IPS-18a (cell line): ENCODE data around the gene RAX2.

Experiments
- H3K27ac ChIP-seq: one replicate; pipeline ENCODE4 v1.5.1; 2013; ENCODE audit warnings: low read length
- H3K27me3 ChIP-seq: one replicate; pipeline ENCODE4 v1.6.1; 2013; ENCODE audit warnings: mild to moderate bottlenecking, low read length; ENCODE audit not compliant: control insufficient read depth, insufficient read depth
- H3K36me3 ChIP-seq: one replicate; pipeline ENCODE4 v1.6.1; 2013; ENCODE audit warnings: low read depth, low read length; ENCODE audit not compliant: control insufficient read depth
- H3K4me1 ChIP-seq: one replicate; pipeline ENCODE4 v1.6.1; 2013; ENCODE audit warnings: low read depth, low read length; ENCODE audit not compliant: control insufficient read depth
- H3K4me3 ChIP-seq: one replicate; pipeline ENCODE4 v1.5.1; 2013; ENCODE audit warnings: low read length
- H3K9ac ChIP-seq: one replicate; pipeline ENCODE4 v1.6.1; 2013; ENCODE audit warnings: mild to moderate bottlenecking, low read length, moderate library complexity
- H3K9me3 ChIP-seq: one replicate; pipeline ENCODE4 v1.6.1; 2013; ENCODE audit warnings: low read depth, low read length; ENCODE audit not compliant: control insufficient read depth

Gene RAX2

DNA sequence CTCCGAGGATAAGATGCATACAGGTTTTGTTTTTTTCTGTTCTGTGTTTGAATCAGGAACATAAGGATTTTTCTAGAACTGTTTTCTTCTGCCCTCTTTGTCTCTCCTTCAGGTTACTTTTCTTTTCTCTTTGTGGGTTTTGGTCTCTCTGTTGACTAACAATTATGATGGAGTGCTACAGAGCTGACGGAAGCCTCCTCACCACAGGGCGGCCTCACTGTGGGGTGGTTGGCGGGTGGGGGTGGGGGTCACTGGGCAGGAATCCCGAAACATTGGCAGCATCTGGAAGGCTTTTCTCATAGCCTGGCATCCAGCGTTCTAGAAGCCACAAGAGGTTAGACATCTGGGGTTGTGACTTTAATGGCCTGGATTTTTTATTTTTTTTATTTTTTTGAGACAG lies 26.1 kb upstream of the RAX2 start:
- Histone ChIP-seq H3K4me3 (no peak overlapping the region), H3K27me3 (peaks cover 38% of the 10 kb centered on the region), H3K36me3 (no peaks in the 10 kb centered on the region), H3K4me1 (no peaks in the 10 kb centered on the region), H3K9me3 (no peaks in the 10 kb centered on the region), H3K27ac (no peak overlapping the region), H3K9ac (no peak overlapping the region)

DNA sequence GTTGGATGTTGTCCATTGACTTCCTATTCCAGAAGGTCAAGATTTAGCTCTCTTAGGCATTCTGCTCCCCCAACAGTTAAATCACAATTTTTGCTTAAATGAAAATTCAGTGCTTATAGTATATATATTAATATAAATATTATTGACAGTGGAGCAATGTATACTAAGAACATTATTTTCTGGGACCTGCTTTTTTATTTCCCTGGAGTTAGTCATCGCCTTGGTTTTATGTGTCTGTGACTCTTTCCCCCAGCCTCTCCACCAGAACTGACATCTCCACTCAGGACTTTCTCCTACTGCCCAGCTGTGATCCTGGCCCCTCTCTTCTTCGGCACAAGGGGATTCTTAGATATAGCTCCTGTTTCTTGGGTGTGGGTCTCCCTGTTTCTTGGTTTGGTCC lies 24.3 kb upstream of the RAX2 start:
- peaks cover 20% of the 10 kb centered on the region for H3K27me3 ChIP-seq
- no peaks in the 10 kb centered on the region for H3K4me1 ChIP-seq
- H3K27ac ChIP-seq, result no peak overlapping the region
- no peak overlapping the region for H3K4me3 ChIP-seq
- H3K9ac ChIP-seq, result no peak overlapping the region
- H3K9me3 ChIP-seq, result no peaks in the 10 kb centered on the region
- H3K36me3 ChIP-seq, result no peaks in the 10 kb centered on the region

DNA sequence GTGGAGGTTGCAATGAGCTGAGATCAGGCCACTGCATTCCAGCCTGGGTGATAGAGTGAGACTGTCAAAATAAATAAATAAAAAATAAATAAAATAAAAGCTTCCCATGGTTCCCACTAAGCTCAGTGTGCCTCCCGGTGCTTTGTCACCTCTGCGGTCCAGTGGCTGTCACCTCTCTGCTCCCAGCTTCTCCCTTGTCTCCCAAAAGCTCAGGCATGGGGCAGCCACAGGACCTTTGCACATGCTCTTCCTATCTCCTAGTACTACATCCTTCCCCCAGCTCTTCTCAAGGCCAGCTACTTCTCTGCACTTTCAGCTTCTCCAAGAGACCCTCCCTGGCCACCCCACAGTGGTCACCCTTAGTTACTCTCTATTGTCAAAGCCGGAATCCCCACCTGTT lies 21.8 kb upstream of the RAX2 start:
- no peaks in the 10 kb centered on the region for H3K27me3 ChIP-seq
- H3K9ac ChIP-seq, result no peak overlapping the region
- no peaks in the 10 kb centered on the region for H3K4me1 ChIP-seq
- no peak overlapping the region for H3K4me3 ChIP-seq
- no peak overlapping the region for H3K27ac ChIP-seq
- H3K9me3 ChIP-seq, result no peaks in the 10 kb centered on the region
- no peaks in the 10 kb centered on the region for H3K36me3 ChIP-seq

DNA sequence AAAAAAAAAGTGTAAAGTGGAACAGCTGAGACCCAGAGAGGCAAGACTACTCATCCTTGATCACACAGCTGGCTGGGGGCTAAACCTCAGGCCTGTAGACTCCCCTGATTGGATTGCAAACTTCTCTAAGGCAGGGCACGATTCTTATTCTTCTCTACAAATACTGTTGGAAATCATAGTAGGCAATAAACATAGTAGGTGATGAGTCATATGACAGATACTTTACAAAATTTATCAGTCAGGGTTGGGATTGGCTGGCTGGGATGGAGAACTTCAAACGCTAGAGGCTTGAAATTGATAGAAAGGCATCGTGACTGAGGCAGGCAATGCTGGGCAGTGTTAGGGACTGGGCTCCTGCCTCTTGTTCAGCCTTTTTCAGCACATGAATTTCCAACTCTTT lies 20.1 kb upstream of the RAX2 start:
- Histone ChIP-seq H3K9me3 (no peaks in the 10 kb centered on the region), H3K36me3 (no peaks in the 10 kb centered on the region), H3K4me1 (no peaks in the 10 kb centered on the region), H3K9ac (no peak overlapping the region), H3K27ac (no peak overlapping the region), H3K27me3 (peaks cover under 1% of the 10 kb centered on the region), H3K4me3 (no peak overlapping the region)

DNA sequence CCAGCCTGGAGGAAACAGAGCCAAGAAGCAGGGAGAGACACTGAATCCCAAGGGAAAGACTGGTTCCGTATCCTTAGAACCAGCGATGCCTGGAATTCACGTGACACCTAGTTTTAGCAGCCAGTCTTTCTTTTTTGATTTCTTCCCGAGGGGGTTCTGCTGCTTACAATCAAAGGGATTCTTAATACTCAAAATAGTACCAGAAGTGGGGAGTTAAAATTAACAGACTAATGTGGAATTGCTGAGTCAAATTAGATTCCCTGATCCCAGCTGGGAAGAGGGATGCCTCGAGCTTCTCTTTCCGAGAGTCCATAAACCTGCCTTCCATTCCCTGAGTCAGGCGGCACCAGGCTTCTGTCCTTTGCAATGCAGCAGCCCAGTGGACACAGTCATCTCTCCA lies 18.9 kb upstream of the RAX2 start:
- Histone ChIP-seq H3K36me3 (no peaks in the 10 kb centered on the region), H3K4me3 (no peak overlapping the region), H3K9ac (no peak overlapping the region), H3K9me3 (no peaks in the 10 kb centered on the region), H3K4me1 (no peaks in the 10 kb centered on the region), H3K27me3 (peaks cover 11% of the 10 kb centered on the region), H3K27ac (no peak overlapping the region)

DNA sequence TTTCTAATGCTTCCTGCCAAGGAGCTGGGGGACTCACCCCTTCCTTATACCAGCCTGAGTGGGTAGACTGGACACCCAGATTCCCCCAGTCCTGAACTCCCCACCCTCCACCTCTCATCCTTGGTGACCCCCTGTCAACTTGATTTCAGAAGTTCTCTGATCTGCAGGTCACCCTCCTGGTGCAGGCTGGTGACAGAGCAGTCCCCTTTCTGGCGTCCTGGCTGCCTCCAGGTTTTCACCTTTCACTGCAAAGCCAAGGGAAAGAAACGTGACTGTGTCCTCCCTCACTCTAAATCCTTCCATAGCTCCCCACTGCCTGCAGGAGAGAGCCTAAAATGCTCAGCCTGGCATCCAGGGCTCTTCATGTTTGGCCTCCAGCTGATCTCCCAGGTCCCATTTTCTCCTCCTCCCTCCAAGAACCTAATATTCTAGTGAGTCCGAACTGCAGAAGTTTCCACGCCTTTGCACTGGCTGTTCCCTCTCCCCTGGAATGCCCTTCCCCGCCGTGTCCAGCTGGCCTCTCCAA lies 18.2 kb upstream of the RAX2 start:
- Histone ChIP-seq H3K9ac (no peak overlapping the region), H3K4me1 (no peaks in the 10 kb centered on the region), H3K36me3 (no peaks in the 10 kb centered on the region), H3K27me3 (peaks cover 17% of the 10 kb centered on the region), H3K4me3 (no peak overlapping the region), H3K9me3 (no peaks in the 10 kb centered on the region), H3K27ac (no peak overlapping the region)

DNA sequence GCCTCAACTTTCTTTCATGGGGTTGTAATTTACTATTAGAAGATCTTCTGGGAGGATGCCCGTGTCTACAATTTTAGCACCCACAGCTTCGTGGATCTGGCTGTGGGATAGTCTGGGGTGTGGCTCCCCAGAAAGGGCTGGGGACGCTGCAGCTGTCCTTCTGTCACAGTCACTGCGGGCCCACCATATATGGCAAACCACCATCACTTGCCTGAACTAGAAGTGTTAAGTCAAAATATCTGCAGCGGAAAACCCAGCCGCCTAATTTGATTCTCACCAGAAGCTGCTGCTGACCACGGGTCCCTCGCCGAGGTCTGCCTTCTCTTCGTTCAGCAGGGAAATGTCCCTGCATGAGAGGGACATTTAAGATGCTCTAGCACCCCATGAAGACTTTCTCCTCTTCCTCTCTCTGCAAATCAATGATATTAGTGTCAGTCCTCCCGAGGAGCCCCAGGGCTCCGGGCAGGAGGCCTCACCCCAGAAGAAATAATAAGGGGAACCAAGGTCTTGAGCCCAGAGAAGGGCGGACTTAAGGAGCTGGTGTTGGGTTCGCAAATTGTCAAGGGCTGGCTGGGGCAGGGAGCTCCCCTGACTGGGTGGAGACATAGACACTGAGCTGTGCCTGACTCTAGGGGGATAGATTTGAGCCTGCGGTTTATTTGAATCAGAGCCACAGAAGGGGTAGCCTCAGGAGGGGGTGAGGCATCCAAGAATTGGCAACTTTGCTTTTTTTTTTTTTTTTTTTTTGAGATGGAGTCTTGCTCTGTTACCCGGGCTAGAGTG lies 17.2 kb upstream of the RAX2 start:
- no peak overlapping the region for H3K9ac ChIP-seq
- H3K36me3 ChIP-seq, result no peaks in the 10 kb centered on the region
- H3K4me1 ChIP-seq, result no peaks in the 10 kb centered on the region
- H3K27ac ChIP-seq, result no peak overlapping the region
- H3K9me3 ChIP-seq, result no peaks in the 10 kb centered on the region
- no peak overlapping the region for H3K4me3 ChIP-seq
- H3K27me3 ChIP-seq, result peaks cover 28% of the 10 kb centered on the region

DNA sequence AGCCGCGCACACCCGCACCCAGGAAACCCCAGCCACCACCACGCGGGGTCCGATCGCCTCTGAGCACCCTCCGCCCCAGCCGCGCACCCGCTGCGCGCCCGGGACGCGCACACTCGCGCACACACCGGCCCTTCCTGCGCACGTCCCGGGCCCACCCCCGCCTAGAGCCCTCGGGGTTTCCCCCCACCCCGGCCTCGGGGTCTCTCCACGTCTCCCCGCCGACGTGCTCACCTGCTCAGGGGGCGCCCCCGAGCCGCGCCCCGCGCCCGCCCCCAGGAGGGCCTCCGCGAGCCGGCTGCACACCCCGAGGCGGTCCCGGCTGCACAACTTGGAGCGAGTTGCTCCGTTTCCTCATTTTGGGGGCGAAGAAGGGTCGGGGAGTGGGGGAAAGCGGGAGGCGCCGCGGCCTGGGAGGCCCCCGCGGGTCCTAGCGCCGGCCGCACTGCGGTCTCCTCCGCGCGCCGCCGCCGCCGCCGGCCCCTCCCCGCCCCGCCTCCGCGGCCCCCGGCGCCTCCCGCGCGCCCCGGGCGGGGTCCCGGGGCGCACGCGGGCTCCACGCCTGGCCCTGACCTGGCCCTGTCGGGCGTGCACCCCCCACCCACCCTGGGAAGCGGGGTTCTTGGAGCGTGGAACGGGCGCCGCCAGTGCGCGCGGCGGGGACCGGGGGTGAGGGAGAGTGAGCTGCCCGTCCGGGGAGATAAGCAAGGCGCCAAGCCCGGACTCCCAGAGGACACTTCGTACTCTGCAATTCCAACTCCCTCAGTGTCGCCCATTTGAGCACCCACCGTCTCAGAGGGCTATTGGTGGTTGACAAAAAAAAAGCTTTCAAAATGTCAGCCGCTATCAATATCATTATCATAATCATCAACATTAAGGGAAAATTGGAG lies 14.2 kb upstream of the RAX2 start, which contains the start of gene MATK:
Gene MATK (minus strand): TSS at position 444 of the 887 bp plus-strand sequence. CDS start 1,246 bp downstream, outside the sequence.
- Histone ChIP-seq H3K27ac (no peak within 1 kb of the TSS), H3K4me3 (peak within 1 kb of the TSS; percentile 60), H3K36me3 (no peaks in the 10 kb centered on the region), H3K27me3 (peaks cover 38% of the 10 kb centered on the region), H3K9ac (no peak within 1 kb of the TSS), H3K4me1 (no peaks in the 10 kb centered on the region), H3K9me3 (peaks cover 5% of the 10 kb centered on the region)

DNA sequence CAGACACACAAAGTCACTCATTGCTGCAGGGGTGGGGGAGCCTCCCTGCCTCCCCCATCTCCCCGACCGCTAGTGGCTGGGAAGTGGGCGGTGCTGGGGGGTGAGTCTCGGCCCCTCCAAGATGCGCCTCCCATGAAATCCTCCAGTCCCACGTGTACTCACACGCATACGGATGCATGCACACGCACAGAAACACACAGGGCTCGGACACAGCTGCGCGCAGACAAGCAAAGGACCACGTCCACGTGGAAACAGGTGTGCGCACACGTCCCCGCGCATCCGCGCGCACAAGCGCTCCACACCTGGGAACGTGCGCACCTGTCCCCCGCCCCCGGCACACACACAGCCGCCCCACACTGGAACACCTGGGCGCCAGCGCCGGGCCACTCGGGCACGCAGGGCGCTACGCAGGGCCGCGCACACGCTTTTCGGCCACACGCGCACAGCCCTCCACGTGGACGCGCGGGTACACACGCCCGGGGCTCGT lies 13.5 kb upstream of the RAX2 start:
- peak overlapping the region; percentile 60 for H3K4me3 ChIP-seq
- peaks cover 6% of the 10 kb centered on the region for H3K9me3 ChIP-seq
- no peak overlapping the region for H3K27ac ChIP-seq
- no peak overlapping the region for H3K9ac ChIP-seq
- no peaks in the 10 kb centered on the region for H3K36me3 ChIP-seq
- no peaks in the 10 kb centered on the region for H3K4me1 ChIP-seq
- H3K27me3 ChIP-seq, result peaks cover 38% of the 10 kb centered on the region

DNA sequence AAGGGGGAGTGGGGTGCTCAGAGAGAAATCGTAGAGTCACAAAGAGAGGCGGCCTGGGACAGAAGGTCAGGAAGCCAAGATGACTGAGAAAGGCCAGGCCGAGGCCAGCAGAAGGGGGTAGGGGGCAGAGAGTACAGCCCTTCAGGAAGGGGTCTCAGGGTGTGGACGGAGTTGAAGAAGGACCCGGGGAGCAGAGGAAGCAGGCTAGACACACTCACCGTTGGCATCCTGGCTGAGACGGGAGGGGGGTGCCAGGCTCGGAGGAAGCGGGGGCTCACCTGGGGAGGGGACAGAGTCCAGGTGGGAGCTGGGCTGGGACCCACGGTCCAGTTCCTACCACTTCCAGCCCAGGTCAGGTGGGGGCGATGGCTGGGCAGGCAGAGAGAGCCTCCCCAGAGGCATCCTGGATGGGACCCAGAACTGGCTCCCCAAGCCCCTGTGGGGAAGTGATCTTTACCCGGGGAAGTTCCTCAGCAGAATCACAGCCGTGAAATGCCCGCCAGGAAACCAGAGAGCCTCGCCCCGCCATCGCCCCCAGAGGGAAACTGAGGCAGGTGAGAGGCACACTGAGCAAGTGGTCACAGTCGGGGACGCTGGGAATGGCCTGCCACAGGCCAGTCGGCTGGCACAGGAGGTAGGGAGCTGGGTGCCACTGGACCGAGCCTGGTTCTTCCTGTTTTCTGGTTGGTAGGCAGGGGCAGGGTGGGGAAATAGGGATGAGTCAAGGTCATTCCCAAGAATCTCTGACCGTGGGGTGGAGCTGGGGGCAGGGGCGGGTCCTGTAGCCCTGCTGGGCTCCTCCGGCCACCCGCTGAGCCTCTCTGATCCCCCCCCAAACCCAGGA lies 12.8 kb upstream of the RAX2 start:
- Histone ChIP-seq H3K27ac (no peak overlapping the region), H3K4me1 (no peaks in the 10 kb centered on the region), H3K36me3 (no peaks in the 10 kb centered on the region), H3K9ac (no peak overlapping the region), H3K27me3 (peaks cover 38% of the 10 kb centered on the region), H3K9me3 (peaks cover 6% of the 10 kb centered on the region), H3K4me3 (peak overlapping the region; percentile 60)
